NCI-H1092 (cell line): Measurements from ENCODE around the gene DIRAS1.
"Not testable (repeated sequence)": the region's sequence is repeated elsewhere in the genome, so short reads cannot be mapped to it uniquely, and the experiment has no call there.

Experiments used
- DNase-seq: peaks from one replicate; lab custom pipeline; 2025; lab: John Stamatoyannopoulos, UW

The DIRAS1 gene

GRCh38 chr19:2711172-2711874 is 9.8 kb downstream of the DIRAS1 start:
- DNase-seq, result no peak

GRCh38 chr19:2706251-2706650 is 14.9 kb downstream of the DIRAS1 start:
- DNase-seq, result no peak

- no peak for DNase-seq
Measured at GRCh38 chr19:2703691-2704216, 17.4 kb downstream of the DIRAS1 start.

GRCh38 chr19:2703077-2703437 is 18.1 kb downstream of the DIRAS1 start:
- no peak for DNase-seq

- peak; percentile 61 for DNase-seq
Measured at GRCh38 chr19:2702170-2703076, 18.7 kb downstream of the DIRAS1 start, which contains the start of gene GNG7. Gene GNG7 (minus strand): TSS chr19:2702694. CDS start chr19:2520688, 182,006 bp downstream.

GRCh38 chr19:2701361-2702169 is 19.6 kb downstream of the DIRAS1 start:
- no peak for DNase-seq

- no peak for DNase-seq
Measured at GRCh38 chr19:2700660-2701360, 20.4 kb downstream of the DIRAS1 start.

- DNase-seq, result no peak
Measured at GRCh38 chr19:2699413-2700140, 21.6 kb downstream of the DIRAS1 start.

- DNase-seq, result no peak
Measured at GRCh38 chr19:2694196-2694595, 27.0 kb downstream of the DIRAS1 start.

- DNase-seq, result no peak
Measured at GRCh38 chr19:2693492-2694160, 27.5 kb downstream of the DIRAS1 start.

- no peak for DNase-seq
Measured at GRCh38 chr19:2691951-2692350, 29.2 kb downstream of the DIRAS1 start.

GRCh38 chr19:2690856-2691255 is 30.3 kb downstream of the DIRAS1 start:
- DNase-seq, result no peak

GRCh38 chr19:2686360-2686759 is 34.8 kb downstream of the DIRAS1 start:
- DNase-seq, result no peak

- DNase-seq, result no peak
Measured at GRCh38 chr19:2685204-2685704, 35.9 kb downstream of the DIRAS1 start.

GRCh38 chr19:2683430-2684003 is 37.7 kb downstream of the DIRAS1 start:
- DNase-seq, result no peak

GRCh38 chr19:2680808-2681207 is 40.4 kb downstream of the DIRAS1 start:
- DNase-seq, result no peak

GRCh38 chr19:2679439-2679838 is 41.7 kb downstream of the DIRAS1 start:
- DNase-seq, result no peak

- DNase-seq, result not testable (repeated sequence)
Measured at GRCh38 chr19:2678948-2679347, 42.2 kb downstream of the DIRAS1 start.

- DNase-seq, result no peak
Measured at GRCh38 chr19:2678044-2678671, 43.0 kb downstream of the DIRAS1 start.
